NCI-H82 (cell line): ENCODE results near the gene LRRC49.

ENCODE experiments used
- DNase-seq: peaks from one replicate; lab custom pipeline; 2025; lab: John Stamatoyannopoulos, UW

The LRRC49 gene

DNA sequence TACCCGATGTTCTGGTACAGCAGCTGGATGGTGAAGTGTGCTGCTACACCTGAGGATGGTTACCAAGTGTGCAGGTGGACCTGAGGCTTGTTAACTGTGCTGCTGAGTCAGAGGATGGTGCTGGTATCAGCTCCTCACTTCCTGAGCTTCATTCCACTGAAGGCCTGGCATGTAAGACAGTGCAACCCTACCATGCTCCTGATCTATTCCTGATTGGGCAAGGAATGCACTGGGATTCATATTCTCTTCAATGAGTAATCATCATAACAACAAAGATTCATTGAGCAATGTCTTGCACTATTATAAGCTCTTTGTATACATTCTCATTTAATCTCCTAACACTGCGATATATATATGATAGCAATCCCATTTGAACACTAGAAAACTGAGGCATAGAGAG is 159.7 kb downstream of the LRRC49 start:
- no peak for DNase-seq

DNA sequence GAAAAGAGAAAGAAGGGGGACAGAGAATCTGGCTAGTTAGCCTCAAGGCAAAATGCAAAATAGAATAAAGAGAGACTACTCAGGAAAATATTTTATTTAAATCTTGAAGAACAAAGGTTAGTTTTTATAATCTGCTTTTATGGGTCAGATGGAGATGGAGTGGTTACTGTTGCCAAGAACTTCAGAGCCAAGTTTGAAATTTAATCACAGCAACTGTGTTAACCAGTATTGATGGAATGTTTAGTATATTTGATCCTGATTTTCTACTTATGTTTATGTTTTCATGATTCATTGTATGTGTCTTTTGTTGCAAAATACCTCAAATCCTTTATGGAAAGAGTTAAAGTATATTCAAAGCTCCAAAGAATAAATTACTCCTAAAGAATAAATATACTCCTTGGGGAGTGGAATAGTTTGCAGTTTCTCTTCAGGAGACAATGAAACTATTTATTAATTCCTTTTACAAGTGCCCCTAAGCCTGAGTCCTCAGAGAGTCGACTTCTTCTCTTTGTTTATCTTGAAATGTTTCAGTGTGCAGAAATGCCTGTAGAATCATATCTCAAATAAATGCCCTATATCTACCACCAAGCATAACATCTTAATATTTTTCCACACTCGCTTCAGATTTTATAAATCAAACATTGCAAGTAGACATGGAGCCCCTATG is 161.8 kb downstream of the LRRC49 start:
- DNase-seq = no peak

- DNase-seq = no peak
Measured at GRCh38 chr15:71055461-71055860, 162.8 kb downstream of the LRRC49 start.

- DNase-seq = no peak
Measured at GRCh38 chr15:71056111-71056510, 163.5 kb downstream of the LRRC49 start.

GRCh38 chr15:71057143-71057542 is 164.5 kb downstream of the LRRC49 start:
- DNase-seq = no peak

DNA sequence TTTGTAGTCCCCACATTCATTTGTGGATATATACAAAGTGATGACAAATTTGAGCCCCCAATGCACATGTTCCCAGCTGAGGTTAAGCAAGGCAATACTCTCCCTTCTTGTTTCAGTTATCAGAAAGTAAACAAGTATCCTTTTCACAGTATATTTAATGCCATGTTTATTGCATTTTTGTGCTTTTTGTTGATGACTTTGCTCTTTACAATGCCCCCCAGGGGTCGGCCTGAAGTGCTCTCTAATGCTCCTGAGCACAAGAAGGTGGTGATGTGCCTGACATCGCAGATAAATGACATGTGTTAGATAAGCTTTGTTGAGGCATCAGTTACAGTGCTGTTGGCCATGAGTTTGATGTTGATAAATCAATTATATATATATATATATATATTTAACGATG is 165.0 kb downstream of the LRRC49 start:
- no peak for DNase-seq

DNA sequence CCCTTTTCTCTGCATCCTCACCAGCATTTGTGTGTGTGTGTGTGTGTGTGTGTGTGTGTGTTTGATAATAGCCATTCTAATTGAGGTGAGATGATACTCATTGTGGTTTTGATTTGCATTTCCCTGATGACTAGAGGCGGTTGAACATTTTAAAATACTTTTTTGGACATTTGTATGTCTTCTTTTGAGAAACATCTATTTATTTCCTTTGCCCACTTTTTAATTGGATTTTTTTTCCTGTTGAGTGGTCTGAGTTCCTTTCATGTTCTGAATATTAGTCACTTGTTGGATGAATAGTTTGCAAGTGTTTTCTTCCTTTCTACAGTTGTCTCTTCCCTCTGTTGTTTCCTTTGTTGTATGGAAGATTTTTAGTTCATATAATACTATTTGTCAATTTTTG is 168.4 kb downstream of the LRRC49 start:
- DNase-seq = no peak

DNA sequence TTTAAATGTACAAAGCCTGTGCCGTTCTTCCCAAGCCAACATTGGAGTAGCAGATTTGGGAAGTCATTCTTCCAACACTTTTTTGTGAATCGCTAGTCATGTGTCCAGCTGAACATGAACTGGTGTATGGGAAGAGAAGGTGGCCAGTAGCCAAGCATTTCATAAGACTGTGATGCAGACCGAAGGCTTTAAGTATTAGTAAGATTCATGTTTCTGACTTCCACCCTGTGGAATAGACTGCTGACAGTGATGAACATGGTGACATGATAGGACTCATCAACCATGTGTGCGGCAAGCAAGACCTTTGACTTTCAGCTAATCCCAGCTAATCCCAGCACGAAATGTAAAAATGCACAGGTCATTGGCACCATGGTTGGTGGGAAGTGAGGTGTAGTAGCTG is 174.4 kb downstream of the LRRC49 start:
- DNase-seq = peak; percentile 34

DNA sequence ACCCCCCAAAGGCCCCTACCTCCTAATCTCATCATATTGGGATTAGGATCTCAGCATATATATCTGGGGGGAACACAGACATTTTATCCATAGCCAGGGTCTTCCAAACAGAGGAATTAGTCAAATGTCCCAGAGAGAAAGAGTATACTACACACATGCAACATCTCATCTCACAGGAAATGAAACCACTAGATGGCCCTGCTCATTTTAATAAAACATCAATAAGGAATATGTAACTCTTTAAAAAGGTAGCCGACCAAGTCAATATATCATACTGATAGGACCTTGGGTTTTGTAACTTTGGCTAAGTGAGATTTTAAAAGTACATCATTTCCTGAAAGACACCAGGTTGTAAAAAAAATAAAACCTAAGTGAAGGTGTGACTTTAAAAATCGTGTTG is 177.1 kb downstream of the LRRC49 start:
- no peak for DNase-seq

GRCh38 chr15:71071529-71071928 is 178.9 kb downstream of the LRRC49 start:
- DNase-seq = no peak

DNA sequence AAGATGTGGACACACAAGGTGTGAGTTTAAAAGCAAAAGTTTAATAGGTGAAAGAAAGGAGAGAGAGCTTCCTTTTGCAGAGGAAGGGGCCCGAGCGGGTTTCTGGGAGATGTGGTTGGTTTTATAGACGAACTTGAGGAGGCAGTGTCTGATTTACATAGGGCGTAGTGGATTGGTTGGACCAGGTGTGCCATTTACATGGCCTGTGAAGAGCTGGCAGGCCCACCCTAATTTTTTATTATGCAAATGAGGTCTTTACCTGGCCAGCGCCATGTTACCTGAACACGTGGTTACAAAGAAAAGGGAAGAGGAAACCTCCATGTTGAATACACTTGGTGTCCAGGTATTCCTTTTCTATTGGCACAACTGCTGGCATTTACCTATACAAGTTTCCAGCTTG is 179.8 kb downstream of the LRRC49 start:
- DNase-seq = no peak

GRCh38 chr15:71078506-71079207 is 186.0 kb downstream of the LRRC49 start:
- no peak for DNase-seq

- no peak for DNase-seq
Measured at GRCh38 chr15:71079208-71080044, 186.8 kb downstream of the LRRC49 start.

DNA sequence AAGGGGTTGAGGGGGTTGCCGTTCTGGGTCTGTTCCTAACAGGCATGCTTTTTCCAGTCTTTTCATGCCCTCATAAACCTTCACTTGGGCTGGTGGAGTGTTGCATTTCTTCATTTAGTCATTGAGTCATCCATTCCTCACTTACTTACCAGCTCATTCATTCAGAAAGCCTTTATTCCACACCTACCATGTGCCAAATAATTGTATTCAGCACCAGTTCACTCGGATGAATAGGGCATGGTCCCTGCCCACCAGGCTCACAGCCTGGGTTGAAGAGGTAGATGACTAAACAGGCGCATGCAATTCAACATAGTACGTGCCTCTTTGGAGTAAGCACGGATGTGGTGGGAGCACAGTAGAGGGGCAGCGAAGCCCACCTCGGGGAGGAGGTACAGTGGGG is 187.5 kb downstream of the LRRC49 start:
- DNase-seq = no peak

DNA sequence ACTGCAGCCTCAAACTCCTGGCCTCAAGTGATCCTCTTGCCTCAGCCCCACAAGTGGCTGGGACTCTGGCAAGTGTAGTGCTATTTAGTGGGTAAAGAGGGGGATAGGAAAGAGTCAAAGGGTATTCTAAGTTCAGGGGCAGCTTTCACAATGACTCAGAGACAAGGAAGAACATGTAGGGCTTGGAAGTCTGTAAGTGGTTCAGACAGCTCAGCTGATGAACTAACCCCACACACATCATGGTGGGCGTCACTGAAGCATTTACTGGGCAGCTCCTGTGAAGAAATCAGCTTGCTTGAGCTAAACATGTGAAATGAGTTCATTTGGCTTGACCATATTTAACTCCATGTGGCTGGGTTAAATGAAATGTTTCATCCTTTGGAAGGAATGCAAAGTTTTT is 188.1 kb downstream of the LRRC49 start:
- DNase-seq = no peak

- DNase-seq = no peak
Measured at GRCh38 chr15:71082803-71083202, 190.2 kb downstream of the LRRC49 start.

DNA sequence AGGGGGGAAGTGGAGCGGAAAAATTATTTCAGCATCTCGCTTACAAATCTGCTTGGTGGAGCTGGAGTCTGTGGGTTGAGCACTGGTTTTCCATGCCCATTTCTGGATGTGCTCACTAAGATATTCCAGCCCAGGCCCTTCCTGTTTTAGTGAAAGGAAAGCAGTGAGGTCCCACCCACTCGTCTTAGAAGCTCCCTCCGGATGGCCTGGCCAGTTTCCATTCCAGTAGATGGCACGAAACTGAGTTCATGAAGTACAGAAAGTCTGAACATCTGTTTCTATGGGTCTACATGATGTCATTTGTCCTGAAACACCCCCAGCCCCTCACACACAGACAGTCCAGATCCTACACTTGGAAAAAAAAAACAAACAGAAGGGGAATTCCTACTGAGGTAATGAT is 190.7 kb downstream of the LRRC49 start:
- DNase-seq = no peak

DNA sequence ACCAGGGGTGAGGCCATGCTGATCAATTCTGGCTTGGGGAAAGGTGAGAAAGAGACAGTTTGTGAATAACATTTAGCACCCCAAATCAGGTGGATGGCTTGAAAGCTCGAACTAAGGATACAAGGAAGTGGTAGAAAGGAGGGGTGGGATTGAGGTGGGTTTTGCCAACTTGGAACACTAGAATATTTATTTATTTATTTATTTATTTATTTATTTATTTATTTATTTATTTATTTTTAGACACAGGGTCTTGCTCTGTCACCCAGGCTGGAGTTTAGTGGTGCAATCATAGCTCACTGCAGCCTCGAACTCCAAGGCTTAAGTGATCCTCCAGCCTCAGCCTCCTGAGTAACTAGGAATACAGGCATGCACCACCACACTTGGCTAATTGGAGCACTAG is 191.6 kb downstream of the LRRC49 start:
- DNase-seq = no peak

- no peak for DNase-seq
Measured at GRCh38 chr15:71085809-71086208, 193.2 kb downstream of the LRRC49 start.

DNA sequence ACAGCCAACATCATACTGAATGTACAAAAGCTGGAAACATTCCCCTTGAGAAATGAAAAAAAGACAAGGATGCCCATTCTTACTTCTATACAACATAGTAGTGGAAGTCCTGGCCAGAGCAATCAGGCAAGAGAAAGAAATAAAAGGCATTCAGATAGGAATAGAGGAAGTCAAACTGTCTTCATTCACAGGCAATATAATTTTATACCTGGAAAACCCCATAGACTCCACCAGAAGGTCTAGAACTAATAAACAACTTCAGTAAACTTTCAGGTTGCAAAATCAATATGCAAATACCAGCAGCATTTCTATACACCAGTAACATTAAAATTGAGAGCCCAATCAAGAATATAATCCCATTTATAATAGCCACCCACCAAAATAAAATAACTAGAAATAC is 195.5 kb downstream of the LRRC49 start:
- no peak for DNase-seq

GRCh38 chr15:71088683-71089082 is 196.1 kb downstream of the LRRC49 start:
- DNase-seq = no peak

- DNase-seq = no peak
Measured at GRCh38 chr15:71089801-71090200, 197.2 kb downstream of the LRRC49 start.

DNA sequence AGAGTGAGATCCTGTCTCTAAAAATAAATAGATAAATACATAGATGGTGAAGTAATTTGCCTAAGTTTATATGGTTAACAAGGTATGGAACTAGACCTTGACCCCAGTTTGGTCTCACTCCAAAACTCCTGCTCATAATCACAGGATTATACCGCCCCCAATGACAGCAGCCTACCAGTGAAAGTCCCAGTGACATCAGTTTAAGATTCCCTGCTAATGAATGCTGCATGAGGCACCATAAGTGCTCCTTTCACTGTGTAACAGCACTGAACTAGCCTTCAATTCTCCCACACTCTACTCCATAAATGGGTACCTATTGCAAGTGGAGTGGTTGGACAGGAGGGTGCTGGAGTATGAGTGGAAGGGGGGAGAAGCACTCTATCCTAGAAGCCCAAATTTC is 199.0 kb downstream of the LRRC49 start:
- no peak for DNase-seq
